T-helper 1 cell treated with Interleukin-12 subunit alpha and Interleukin-12 subunit beta and Interleukin-4 antibody, amounts not matched to agents 30 μg/mL and 1 μg/mL, for 36 hours (primary cell): ENCODE measurements around the gene KCTD1.

Experiments
- H3K27ac Mint-ChIP-seq: one replicate; pipeline ENCODE4 v1.8.0; 2021; ENCODE audit warnings: mild to moderate bottlenecking, mixed read lengths
- H3K27me3 Mint-ChIP-seq: one replicate; pipeline ENCODE4 v1.8.0; 2021; ENCODE audit warnings: low read depth, mixed read lengths
- H3K36me3 Mint-ChIP-seq: one replicate; pipeline ENCODE4 v1.8.0; 2021; ENCODE audit warnings: low read depth, mixed read lengths
- H3K4me1 Mint-ChIP-seq: one replicate; pipeline ENCODE4 v1.8.0; 2021; ENCODE audit warnings: low read depth, mixed read lengths
- H3K4me3 Mint-ChIP-seq: one replicate; pipeline ENCODE4 v1.8.0; 2021; ENCODE audit warnings: mild to moderate bottlenecking, moderate library complexity, mixed read lengths
- H3K9me3 Mint-ChIP-seq: one replicate; pipeline ENCODE4 v1.8.0; 2021; ENCODE audit warnings: mixed read lengths

Gene KCTD1

DNA sequence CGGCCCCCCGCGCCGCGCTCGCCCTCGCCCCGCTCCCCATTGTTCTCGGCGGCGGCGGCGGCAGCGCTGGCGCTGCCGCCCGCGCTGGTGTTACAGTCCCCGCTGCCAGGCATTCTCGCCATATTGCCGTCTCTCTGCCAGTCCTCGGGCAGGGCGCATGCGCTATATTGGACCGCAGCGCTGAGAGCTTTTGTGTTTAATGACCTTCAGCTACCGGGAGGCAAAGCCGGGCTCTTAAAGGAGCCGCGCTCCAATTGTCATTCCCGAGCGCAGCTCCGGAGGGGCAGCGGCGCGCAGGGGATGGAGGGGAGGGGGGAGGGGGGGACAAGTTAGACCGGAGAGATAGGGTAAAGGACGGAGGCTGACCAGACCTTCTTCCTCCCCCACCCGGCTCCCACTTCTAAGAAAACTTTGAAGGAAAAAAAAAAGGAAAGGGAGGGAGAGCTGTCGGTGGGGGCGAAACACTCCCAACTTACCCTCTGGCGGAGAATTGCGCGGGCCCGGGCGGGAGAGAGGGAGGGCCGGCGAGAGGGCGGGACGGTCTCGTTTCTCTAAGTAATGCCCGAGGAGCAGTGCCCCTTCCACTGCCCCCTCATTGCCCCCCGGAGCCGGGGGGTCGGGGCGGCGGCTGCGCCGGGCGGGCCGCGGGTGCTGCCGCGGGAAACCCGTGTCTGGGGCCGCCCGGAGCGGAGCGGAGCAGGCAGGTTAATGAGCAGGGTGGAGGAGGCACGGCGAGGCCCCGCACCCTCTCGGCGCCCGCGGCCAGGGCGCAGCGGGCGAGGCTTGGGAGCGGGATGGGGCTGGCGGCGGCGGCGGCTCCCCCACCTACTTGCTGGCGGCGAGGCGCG is at the start of gene KCTD1:
Gene KCTD1 (minus strand): TSS at position 139 of the 848 bp plus-strand sequence. CDS start 17 bp downstream, at position 122.
- Mint-ChIP-seq H3K27ac (peak within 1 kb of the TSS; percentile 65), H3K27me3 (peaks cover 45% of the 10 kb centered on the region), H3K4me3 (peak within 1 kb of the TSS; percentile 89), H3K9me3 (no peaks in the 10 kb centered on the region), H3K36me3 (peaks cover 2% of the 10 kb centered on the region), H3K4me1 (peaks cover 5% of the 10 kb centered on the region)

DNA sequence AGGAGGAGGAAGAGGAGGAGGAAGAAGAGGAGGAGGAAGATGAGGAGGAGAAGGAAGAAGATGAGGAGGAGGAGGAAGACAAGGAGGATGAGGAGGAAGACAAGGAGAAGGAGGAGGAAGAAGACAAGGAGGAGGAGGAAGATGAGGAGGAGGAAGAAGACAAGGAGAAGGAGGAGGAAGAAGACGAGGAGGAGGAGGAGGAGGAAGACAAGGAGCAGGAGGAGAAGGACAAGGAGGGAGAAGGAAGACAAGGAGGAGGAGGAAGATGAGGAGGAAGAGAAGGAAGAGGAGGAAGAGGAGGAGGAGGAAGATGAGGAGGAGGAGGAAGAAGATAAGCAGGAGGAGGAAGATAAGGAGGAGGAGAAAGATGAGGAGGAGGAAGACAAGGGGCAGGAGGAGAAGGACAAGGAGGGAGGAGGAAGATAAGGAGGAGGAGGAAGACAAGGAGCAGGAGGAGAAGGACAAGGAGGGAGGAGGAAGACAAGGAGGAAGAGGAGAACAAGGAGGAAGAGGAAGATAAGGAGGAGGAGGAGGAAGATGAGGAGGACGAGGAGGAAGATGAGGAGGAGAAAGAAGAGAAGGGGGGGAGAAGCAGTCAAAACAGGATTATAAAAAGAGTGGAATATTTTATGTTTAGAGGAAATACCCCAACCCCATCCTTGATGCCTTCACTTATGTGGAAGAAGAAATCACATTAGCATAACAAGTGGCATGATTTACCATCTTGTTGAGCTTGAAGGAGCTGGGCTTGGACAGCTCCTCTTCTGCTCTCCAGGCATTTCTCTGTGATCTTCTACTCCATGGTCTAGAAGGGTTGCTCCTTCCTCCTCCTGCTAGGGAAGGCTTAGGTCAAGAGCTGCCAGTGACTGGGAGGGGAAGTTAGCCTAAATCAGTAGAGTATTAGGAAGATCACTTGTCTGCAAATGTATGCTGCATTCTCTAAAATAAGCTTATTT is 45.3 kb upstream of the KCTD1 start:
- Mint-ChIP-seq H3K36me3 (no peaks in the 10 kb centered on the region), H3K27ac (no peak overlapping the region), H3K4me3 (no peak overlapping the region), H3K9me3 (no peaks in the 10 kb centered on the region), H3K27me3 (peaks cover 11% of the 10 kb centered on the region), H3K4me1 (no peaks in the 10 kb centered on the region)

DNA sequence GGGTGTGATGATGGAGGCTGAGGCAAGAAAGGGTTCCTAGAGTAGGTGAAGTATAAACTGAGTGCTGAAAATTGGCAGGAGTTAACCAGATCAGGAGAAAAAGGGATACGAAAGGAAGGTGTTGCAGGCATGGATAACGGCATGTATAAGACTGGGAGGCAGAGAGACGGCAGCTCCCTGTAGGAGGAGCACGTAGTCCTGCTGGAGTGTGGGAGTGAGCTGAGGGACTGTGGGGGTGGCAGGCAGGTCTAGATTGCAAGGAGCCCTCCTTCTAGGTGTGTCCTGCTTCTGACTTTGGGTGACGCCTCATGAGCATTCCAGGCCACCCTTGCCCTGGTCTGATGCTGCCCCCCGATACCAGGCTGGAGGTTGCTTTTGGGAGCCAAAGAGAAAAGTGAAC is 36.4 kb upstream of the KCTD1 start:
- no peak overlapping the region for H3K4me3 Mint-ChIP-seq
- H3K36me3 Mint-ChIP-seq, result no peaks in the 10 kb centered on the region
- H3K27ac Mint-ChIP-seq, result no peak overlapping the region
- no peaks in the 10 kb centered on the region for H3K9me3 Mint-ChIP-seq
- no peaks in the 10 kb centered on the region for H3K27me3 Mint-ChIP-seq
- H3K4me1 Mint-ChIP-seq, result no peaks in the 10 kb centered on the region

DNA sequence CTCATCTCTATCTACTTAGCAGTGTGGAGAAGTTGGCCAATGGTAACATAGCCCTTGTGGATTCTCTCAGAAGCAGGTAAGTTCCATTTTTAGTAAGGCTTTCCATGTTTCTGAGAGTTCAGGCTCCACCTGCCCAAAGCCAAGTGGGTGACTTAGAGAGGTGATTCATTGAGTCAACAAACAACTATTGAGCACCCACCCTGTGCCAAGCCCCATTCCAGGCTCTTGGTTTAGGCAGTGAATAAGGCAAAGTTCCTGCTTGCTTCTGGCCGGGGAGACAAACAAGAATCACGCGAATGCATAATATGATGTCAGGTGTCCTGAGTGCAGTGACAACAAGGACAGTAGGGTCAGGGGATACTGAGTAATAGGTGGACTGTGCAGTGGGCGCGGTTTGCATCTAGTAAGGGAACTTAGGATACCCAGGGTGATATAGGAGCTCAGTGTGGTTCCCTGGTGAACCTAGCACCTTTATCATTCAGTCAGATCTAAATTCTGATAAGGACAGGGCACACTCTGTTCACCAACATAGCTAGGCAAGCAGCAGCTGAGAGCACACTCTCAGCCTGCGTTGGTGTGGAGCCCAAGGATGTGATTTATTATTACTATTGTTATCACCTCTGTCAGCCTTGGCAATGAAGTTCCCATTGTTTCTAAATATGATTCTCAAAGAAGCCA is 31.7 kb upstream of the KCTD1 start:
- no peak overlapping the region for H3K27ac Mint-ChIP-seq
- peaks cover 6% of the 10 kb centered on the region for H3K4me1 Mint-ChIP-seq
- H3K9me3 Mint-ChIP-seq, result no peaks in the 10 kb centered on the region
- no peaks in the 10 kb centered on the region for H3K36me3 Mint-ChIP-seq
- no peak overlapping the region for H3K4me3 Mint-ChIP-seq
- peaks cover 30% of the 10 kb centered on the region for H3K27me3 Mint-ChIP-seq

DNA sequence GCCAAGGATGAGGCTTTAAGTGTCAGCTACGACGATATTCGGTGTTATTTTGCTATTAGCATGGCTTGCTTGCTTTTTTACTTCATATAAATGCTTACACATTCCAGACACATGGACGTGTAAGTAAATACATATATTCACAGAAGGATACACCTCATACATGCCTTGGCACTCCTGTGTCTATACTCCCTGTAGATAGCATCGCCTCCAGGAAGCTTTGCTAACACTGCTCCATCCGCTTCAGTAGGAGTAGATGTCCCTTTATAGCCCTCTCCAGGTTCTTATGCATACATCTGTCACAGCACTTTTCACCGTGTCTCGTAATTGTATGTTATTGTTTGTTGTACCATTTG is 27.5 kb upstream of the KCTD1 start:
- peaks cover 9% of the 10 kb centered on the region for H3K4me1 Mint-ChIP-seq
- no peaks in the 10 kb centered on the region for H3K36me3 Mint-ChIP-seq
- no peaks in the 10 kb centered on the region for H3K9me3 Mint-ChIP-seq
- H3K27ac Mint-ChIP-seq, result no peak overlapping the region
- H3K4me3 Mint-ChIP-seq, result peak overlapping the region; percentile 14
- peaks cover 50% of the 10 kb centered on the region for H3K27me3 Mint-ChIP-seq

DNA sequence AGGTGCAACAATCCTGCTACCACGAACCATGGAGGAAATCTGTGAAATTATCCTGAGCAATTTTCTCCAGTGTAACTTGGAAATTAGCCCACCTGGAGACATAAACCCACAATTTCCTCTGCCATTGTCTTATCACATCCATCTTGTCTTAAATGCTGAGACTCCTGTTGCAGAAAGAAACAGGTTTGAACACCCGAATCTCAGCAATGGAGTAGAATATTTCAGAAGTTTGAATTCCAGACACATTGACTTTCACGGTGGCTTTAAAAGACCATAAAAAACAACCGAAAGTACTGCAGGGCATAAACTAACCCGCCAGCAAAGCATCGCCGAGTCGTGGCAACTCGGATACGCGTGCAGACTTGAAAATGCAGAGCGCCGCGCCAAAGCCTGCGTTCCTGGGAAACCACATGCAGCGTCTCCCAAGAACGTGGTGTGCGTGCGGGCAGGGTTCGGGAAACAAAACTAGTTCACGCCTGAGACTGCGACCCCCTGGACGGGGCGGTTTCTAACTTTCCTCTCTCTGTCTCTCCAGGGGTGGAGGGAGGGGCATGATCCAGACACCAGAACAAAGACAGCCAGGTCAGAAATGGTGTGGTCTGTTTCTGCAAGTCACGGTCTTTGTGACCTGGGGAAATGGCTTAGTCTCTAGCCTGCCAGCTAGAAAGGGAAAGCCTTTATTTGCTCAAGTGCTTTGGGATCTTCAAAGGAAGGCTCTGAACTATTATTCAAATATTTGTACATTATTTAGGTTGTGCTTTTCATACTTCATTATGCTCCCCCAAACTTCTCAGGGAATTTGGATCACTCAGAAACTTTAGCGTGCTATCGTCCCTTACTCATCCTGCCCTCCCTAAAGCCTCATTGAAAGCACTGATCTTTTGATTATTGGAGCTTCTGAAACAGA is 26.9 kb upstream of the KCTD1 start:
- Mint-ChIP-seq H3K9me3 (no peaks in the 10 kb centered on the region), H3K27me3 (peaks cover 50% of the 10 kb centered on the region), H3K36me3 (no peaks in the 10 kb centered on the region), H3K27ac (no peak overlapping the region), H3K4me3 (peak overlapping the region; percentile 14), H3K4me1 (peaks cover 9% of the 10 kb centered on the region)

DNA sequence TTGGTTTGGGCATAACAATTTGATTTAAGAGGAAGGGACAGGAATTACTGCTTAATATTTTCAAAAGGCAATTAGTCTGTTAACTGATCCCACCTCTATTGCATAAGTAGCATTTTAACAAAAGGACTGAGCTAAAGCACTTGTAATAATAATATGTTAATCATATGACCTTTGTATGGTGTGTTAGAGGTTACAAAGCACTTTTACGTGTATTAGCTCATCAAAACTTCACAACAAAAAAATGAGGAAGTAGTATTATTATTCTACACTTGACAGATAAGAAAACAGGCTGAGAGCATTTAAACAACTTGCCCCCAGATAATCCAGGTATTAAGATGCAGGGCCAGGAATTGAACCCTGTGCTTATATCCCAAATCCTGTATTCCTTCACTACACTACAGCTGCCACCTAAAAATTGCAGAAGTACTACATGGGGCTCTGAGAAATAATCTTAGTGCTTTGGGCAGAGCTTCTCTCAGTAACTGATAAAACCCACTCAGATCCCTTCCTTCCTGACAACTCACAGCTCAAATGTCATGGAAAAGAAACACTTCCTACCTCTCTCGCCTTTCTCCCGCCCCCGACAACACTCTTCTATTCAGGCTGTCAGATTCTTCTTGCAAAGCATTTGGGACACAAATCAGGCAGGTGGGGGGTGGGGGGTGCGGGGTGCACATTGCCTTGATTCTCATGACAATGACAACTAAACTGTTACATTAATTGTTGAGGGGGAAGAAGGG is 20.7 kb upstream of the KCTD1 start:
- no peaks in the 10 kb centered on the region for H3K36me3 Mint-ChIP-seq
- H3K4me3 Mint-ChIP-seq, result no peak overlapping the region
- H3K27ac Mint-ChIP-seq, result no peak overlapping the region
- no peaks in the 10 kb centered on the region for H3K4me1 Mint-ChIP-seq
- peaks cover 20% of the 10 kb centered on the region for H3K27me3 Mint-ChIP-seq
- no peaks in the 10 kb centered on the region for H3K9me3 Mint-ChIP-seq

DNA sequence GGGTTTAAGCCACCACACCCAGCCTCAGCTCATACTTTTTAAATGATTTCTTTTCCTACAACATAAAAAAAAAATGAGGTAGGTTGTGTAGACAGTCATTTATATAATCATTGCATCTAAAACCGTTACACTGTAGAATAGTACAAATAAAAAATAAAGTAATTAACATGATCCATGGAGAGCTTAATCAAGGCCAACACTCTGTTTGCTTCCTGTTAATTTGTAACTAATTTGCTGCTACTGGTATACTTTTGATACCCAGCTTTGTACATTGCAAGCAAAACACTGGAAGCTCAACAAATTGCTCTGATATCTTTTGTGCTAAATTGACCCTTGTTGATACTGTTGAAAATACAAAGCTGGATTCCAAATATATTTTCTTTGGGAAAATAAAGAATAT is 20.2 kb upstream of the KCTD1 start:
- Mint-ChIP-seq H3K4me1 (no peaks in the 10 kb centered on the region), H3K9me3 (no peaks in the 10 kb centered on the region), H3K27me3 (peaks cover 15% of the 10 kb centered on the region), H3K36me3 (no peaks in the 10 kb centered on the region), H3K27ac (no peak overlapping the region), H3K4me3 (no peak overlapping the region)

DNA sequence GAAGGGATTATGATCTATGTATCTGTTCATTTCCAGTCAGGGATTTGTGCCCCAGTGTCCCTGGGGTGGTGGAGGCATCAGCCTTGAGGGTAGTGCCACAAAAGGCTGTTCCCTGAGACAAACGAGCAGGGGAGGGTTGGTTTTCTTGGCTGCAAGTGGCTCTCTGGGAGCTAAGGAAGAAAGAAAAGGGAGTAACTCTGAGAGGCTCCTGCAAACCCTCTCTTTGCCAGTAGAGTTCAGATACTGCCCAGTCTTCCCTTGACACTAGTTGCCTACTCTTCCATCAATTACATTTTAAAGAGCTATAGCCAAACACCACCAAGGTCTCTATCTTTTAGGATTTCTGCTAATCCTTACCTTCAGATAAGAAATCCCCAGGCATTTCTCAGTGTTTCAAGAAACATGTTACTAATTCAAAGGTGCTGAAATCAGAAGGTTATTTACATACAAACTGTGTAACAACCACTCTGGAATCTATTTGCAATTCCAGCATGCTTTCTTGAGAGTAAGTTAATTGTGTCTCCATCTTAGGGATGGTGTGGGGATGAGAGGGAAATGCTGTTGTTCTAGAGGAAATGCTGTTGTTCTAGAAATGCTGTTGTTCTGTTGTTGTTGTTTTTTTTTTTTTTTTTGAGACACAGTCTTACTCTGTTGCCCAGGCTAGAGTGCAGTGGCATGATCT is 18.7 kb upstream of the KCTD1 start:
- Mint-ChIP-seq H3K27me3 (peaks cover 10% of the 10 kb centered on the region), H3K9me3 (no peaks in the 10 kb centered on the region), H3K36me3 (no peaks in the 10 kb centered on the region)

DNA sequence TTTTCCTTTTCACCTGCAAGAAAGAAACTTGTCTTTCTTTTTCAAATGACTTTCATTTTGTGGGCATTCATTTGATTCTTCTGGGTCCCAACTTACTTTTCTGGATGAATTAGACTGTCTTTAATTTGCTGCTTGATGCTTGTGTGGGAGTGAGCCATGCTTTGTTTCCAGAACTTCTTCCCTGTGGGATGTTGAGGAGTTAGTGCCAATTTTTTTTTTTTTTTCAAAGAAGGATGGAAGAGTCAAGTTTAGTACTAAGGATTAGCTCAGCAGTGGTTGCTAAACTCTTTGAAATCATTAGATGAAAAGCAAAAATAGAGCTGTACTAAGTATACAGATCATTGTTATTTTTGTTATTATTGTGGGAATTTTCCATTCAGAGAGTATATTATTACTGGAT is 17.2 kb upstream of the KCTD1 start:
- no peak overlapping the region for H3K4me3 Mint-ChIP-seq

More for the DNA sequence above, 18.7 kb upstream of the KCTD1 start:
- no peak overlapping the region for H3K27ac Mint-ChIP-seq
- no peak overlapping the region for H3K4me3 Mint-ChIP-seq
- H3K4me1 Mint-ChIP-seq, result no peaks in the 10 kb centered on the region

DNA sequence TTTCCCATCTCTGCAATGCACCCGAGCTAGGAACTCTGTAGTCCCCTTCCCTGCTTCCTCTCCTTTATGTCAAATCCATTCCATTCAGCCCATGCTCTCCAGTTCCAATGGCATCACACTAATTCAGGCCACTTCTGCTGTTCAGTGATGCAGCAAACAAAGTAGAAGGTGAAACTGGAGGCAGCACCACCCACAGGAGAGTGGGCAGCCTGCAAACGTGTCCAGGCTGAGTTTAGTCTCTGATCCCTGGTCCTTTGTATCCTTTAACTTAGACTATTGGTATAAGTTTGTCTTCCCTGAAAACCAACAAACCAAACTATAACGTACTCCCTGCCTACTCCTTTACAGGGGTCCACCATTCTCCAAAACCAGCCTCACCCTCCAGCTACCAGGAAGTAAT is 14.7 kb upstream of the KCTD1 start:
- Mint-ChIP-seq H3K9me3 (no peaks in the 10 kb centered on the region), H3K36me3 (no peaks in the 10 kb centered on the region), H3K27me3 (peaks cover 7% of the 10 kb centered on the region), H3K27ac (no peak overlapping the region), H3K4me3 (no peak overlapping the region), H3K4me1 (no peaks in the 10 kb centered on the region)

More for the DNA sequence above, 17.2 kb upstream of the KCTD1 start:
- Mint-ChIP-seq H3K27me3 (peaks cover 10% of the 10 kb centered on the region), H3K4me1 (no peaks in the 10 kb centered on the region), H3K27ac (no peak overlapping the region), H3K9me3 (no peaks in the 10 kb centered on the region), H3K36me3 (no peaks in the 10 kb centered on the region)

DNA sequence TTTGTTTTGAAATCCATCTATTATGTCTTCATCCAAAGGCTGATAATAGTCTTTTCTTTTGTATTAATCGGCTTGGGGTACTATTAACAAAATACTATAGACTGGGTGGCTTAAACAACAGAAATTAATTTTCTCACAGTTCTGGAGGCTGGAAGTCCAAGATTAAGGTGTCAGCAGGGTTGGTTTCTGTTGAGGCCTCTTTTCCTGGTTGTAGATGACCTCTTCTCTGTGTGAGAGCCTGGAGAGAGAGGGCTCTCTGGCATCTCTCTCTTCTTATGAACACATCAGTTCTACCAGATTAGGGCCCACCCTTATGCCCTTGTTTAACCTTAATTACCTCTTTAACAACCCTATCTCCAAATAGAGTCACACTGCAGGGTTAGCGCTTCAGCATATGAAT is 14.2 kb upstream of the KCTD1 start:
- H3K4me3 Mint-ChIP-seq, result no peak overlapping the region
- H3K36me3 Mint-ChIP-seq, result no peaks in the 10 kb centered on the region
- no peak overlapping the region for H3K27ac Mint-ChIP-seq
- no peaks in the 10 kb centered on the region for H3K4me1 Mint-ChIP-seq
- H3K27me3 Mint-ChIP-seq, result peaks cover 12% of the 10 kb centered on the region
- no peaks in the 10 kb centered on the region for H3K9me3 Mint-ChIP-seq

DNA sequence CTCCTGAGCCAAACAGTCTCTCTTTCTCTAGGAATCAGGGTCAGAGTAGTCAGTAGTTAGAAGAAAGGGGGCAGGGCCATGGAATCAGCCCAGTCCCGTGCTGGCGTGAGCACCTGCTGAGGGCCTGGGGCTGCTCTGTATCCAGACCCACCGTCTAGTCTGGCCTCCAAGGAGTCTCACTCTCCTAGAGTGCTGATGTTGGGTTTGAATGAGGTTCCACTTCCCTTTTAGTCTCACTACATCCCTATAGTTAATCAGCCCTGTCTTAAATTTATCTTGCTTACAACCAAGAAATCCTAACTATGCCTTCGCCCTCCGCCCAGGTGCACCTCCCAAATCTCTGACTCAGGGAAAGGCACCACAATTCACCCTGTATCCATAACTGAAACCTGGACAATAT is 13.4 kb upstream of the KCTD1 start:
- H3K4me3 Mint-ChIP-seq, result no peak overlapping the region
- no peaks in the 10 kb centered on the region for H3K4me1 Mint-ChIP-seq
- no peak overlapping the region for H3K27ac Mint-ChIP-seq
- H3K9me3 Mint-ChIP-seq, result no peaks in the 10 kb centered on the region
- H3K36me3 Mint-ChIP-seq, result no peaks in the 10 kb centered on the region
- peaks cover 16% of the 10 kb centered on the region for H3K27me3 Mint-ChIP-seq
